Liver (tissue), 3 donors: ENCODE data around the gene PIGO.

Experiments
- CTCF ChIP-seq: fragments of 150-350 bp; IDR thresholded peaks from 2 replicates; pipeline ENCODE4 v1.5.1; 2017; ENCODE audit warnings: improper control_type of control experiment, low read depth, low read length; ENCODE audit not compliant: missing input control
- FOXA1 ChIP-seq: IDR thresholded peaks from 2 replicates; pipeline ENCODE4 v1.6.1; 2016; ENCODE audit warnings: antibody characterized with exemption
- FOXA2 ChIP-seq: IDR thresholded peaks from 2 replicates; pipeline ENCODE4 v1.6.1; 2016; ENCODE audit warnings: antibody characterized with exemption
- JUND ChIP-seq, 2 donors: IDR thresholded peaks; 2 replicates each; pipeline ENCODE4 v1.6.1; 2016; ENCODE audit warnings: antibody characterized with exemption in 2 of 2
- SP1 ChIP-seq: IDR thresholded peaks from 2 replicates; pipeline ENCODE4 v1.6.1; 2018; ENCODE audit warnings: antibody characterized with exemption, mild to moderate bottlenecking
- TAF1 ChIP-seq: conservative IDR thresholded peaks from 2 replicates; pipeline ENCODE4 v1.6.1; 2016; ENCODE audit warnings: antibody characterized with exemption, mild to moderate bottlenecking
- YY1 ChIP-seq: IDR thresholded peaks from 2 replicates; pipeline ENCODE4 v1.6.1; 2016; ENCODE audit warnings: antibody characterized with exemption, mild to moderate bottlenecking
- TF ChIP-seq, protein P1 (sequence below): IDR thresholded peaks from 2 replicates; pipeline ENCODE4 v1.6.1; 2016; ENCODE audit warnings: antibody characterized with exemption
- donor health status: healthy.
- donor health status: healthy.

DNA sequence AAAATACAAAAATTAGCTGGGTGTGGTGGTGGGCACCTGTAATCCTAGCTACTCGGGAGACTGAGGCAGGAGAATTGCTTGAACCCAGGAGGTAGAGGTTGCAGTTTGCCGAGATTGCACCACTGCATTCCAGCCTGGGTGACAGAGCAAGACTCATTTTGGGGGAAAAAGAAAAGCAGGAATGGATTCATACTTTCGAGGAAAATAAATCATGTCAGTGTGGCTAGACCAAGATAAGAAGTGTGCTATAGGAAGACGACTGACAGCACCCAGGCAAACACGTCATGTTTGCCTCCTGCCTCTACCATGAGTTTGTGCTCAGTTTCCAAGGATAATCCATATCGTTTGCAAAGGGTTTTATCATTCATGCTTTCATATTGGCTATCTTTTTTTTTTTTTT lies 38.5 kb upstream of the PIGO start:
- TF ChIP-seq YY1: no peak
- TF ChIP-seq CTCF: no peak
- no peak for TF ChIP-seq FOXA1
- TF ChIP-seq SP1: no peak
- no peak for TF ChIP-seq JUND (IDR thresholded peaks at IDR 0.05)
- TF ChIP-seq, protein P1, sequence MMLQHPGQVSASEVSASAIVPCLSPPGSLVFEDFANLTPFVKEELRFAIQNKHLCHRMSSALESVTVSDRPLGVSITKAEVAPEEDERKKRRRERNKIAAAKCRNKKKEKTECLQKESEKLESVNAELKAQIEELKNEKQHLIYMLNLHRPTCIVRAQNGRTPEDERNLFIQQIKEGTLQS: no peak
- TF ChIP-seq FOXA2: no peak
- no peak for TF ChIP-seq TAF1
